GM21447 (cell line): ENCODE data around the gene PSMB5.

ENCODE experiments used
- ATAC-seq: cut with Tn5 transposase; IDR thresholded peaks from one replicate; pipeline ENCODE4 v1.9.1; 2021; ENCODE audit not compliant: unreplicated experiment

The PSMB5 gene

DNA sequence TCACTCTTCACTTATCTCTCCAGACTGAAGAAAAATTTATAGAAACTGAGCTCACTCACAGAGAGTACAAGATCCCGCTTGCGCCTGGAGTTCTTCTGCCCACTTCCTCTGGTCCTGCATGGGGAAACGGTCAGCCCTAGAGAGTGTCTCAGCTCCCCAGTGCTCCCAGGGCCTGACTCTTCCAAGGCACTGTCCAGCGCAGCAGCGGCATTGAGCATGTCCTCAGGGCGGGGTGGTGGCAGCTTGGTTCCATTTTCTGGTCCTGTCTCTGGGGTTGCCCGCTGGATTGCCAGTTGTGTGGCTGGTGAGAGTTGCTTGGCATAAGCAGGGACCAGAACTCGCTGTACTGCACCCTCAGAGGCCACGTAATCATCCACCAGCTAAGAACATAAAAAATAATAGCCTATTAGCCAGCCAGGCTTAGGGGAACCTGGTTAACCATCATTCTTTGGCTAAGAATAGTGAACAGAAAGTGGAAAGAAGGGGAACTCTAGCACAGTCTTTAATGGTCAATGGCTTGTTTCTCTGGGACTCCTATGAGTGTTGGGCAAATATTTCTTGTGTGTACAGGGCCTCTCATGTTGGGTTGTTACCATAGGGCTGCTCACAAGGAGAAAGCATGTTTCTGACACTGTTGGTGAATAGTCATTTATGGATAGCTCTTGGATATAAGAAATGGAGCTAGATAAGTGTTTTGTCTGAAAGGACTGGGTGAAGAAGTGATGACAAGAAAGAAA is 38.6 kb downstream of the PSMB5 start:
- no peak for ATAC-seq

DNA sequence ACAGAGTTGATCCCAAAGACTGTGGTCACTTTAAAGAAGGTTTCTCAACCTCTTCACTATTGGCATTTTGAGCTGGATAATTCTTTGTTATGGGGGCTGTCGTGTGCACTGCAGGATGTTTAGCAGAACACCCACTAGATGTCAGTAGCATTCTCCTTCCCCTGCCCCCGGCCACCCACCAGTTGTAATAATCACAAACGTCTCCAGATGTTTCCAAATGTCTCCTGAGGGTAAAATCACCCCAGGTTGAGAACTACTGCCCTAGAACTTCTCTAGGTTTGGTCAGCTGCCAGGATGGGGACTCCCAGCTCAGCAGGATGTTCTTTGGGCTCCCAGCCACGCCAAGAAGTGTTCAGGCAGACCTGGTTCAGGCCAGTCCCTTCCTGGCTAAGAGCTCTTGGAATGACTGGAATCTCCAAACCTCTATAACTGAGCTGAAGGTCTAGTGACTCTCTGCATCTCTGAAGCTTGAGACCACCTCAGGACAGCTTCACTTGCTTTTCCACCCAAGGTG is 39.9 kb downstream of the PSMB5 start:
- ATAC-seq = no peak

GRCh38 chr14:22993517-22993916 is 41.2 kb downstream of the PSMB5 start:
- no peak for ATAC-seq

DNA sequence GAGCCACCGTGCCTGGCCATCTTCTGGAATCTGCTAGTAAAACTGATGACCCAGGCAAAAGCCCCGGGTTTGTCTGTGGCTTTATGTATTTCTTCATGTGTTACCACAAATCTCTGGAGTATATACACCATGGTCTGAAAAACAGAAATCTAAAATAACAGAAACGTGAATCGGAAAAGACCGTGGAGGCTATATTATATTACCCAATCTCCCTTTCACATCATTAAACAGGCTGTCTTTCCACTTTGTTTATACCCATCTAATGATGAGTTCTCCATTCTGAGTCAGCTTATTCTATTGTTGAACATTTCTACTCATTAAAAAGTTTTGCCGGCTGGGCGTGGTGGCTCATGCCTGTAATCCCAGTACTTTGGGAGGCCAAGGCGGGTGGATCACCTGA is 42.8 kb downstream of the PSMB5 start:
- ATAC-seq = no peak

DNA sequence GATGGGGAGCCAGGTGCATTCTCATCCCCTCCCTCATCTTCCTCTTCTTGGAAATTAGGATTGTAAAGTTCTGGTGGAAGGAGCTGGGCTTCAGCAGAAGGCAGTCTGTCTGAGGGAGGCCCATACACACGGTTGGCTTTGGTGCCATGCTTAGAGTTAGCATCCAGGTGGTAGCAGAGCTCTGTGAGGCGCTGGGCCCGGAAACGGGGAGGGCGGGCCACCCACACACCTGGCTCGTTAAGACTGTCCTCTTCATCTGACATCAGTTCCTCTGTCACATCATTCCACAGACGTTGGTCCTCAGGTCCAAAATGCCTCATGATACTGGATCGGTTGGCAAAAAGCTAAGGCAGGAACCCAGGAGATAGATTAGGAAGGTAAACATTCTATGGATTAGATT is 47.4 kb downstream of the PSMB5 start:
- ATAC-seq = no peak

GRCh38 chr14:22986508-22987054 is 48.1 kb downstream of the PSMB5 start:
- ATAC-seq = no peak

- ATAC-seq = no peak
Observed at GRCh38 chr14:22985894-22986507, 48.7 kb downstream of the PSMB5 start.

- ATAC-seq = no peak
Observed at GRCh38 chr14:22984959-22985658, 49.6 kb downstream of the PSMB5 start.

DNA sequence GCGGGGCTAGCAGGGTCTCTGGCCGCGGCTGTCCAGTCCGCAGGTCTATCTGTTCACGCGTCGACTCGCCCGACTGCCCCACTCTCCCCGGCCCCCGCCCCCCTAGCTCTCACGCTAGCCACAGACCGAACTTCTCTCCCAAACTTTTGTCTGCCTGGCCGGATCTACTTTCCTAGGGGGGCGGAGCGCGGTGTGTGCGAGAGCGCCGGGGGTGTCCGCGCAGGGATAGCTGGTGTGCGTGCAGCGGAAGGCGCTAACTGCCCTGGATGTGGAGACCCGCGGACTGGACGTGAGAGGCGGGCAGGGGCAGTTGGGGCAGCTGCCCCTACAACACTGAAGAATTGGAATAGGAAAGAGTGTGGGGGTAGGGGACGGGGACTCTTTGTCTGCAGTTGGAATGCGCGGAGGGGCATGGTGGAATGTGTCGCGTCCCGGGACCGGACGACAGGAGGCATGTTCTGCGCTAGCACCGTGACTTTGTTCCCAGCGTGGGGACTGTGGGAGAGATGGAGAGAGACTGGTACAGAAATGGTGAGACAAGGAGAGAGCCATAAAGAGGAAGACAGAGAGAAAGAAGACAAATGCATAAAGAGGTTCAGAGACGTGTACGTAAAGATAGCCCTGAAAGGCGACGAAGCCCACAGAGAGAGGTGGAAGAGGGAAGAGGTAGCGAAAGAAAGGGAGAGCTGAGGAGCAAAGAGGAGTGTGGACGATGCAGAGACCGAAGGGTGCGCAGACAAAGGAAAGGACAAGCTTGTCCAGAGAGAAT is 52.0 kb downstream of the PSMB5 start, which contains the start of gene AJUBA:
Gene AJUBA (minus strand): TSS at position 75 of the 769 bp plus-strand sequence. CDS start 285 bp downstream, outside the sequence.
- ATAC-seq = no peak

GRCh38 chr14:22981876-22982476 is 52.7 kb downstream of the PSMB5 start:
- ATAC-seq = no peak

DNA sequence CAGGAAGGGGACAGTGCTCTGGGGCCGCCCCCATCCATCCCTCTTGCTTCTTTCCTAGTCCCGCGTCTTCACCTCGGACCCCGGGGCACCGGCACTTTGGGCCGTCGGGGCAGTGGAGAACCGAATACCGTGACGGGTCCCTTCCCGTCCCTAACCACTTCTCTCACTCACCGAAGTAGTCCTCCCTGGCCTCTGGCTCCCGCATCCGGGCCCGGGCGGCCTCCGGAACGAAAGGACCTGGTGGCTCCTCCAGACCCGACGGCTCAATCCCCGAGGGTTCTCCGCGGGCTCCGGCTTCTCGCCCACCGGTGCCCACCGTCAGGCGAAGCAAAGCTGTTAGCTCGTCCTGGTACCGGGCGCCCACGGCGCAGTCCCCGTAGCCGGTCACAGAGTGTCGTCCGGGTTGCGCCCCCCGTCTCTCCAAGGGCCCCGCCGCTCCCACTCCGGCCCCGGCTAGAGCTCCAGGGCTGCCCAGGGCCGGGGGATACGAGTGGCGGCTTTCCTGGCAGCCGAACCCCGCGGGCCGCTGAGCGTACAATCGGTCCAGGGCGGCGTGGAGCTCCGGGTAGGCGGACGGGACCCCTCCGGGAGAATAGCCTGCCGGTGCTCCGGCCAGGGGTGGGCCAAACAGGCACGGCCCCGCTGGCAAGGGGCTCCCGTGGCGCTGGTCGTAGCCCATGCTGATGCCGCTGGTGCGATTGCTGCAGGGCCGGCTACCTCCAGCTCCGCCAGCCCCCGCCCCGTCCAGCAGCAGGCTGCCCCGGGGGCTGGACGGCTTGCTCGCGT is 53.4 kb downstream of the PSMB5 start:
- ATAC-seq = no peak

GRCh38 chr14:22980672-22981089 is 54.0 kb downstream of the PSMB5 start:
- no peak for ATAC-seq

GRCh38 chr14:22979748-22980392 is 54.8 kb downstream of the PSMB5 start:
- no peak for ATAC-seq

DNA sequence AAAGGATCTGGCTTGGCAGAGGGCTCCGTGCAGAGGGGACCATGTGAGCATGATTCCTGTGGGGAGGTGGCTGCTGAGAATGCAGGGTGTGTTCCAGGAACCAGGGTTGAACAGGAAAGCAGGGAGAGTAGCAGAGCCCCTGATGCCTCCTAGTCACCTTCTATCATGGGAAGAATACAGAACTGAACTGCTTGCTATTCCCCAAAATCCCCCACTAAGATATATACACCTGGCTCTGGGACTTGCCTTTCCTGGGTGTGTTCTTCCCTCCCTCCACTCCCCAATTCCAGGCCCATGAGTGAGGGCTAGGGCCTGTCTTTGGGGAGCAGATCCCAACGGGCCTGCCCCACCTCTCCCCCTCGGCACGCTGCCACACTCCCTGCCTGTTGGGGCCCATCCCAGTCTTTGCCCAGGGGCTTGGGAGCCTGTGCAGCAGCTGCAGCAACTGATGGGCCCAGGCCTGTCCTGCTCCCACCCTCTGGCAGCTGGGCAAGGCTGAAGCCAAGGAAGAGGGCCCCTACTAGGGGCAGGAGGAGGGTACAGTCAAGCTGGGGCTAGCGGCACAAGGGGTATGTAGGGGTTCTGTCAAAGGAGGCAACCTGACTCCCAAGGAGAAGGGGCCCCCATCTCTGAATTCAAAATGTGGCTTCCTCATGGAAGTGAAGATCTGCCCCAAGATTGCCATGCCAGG is 55.6 kb downstream of the PSMB5 start:
- ATAC-seq = no peak

DNA sequence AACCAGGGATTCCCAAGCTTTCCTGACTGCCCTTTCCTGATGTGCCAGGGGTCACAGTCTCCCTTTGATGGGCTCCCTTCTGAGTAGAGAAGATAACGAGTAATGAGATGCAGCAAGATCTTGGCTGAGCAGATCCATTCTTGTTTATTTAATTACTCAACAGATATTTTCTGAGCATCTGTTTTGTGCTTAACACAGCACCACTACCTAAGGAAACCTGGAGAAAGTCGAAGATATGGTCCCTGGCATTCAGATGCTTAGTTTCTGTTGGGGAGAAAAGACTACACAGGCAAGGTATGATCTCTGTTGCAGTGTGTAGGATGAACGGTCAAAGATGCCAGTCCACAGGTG is 56.2 kb downstream of the PSMB5 start:
- ATAC-seq = no peak

GRCh38 chr14:22977684-22978486 is 56.8 kb downstream of the PSMB5 start:
- no peak for ATAC-seq

DNA sequence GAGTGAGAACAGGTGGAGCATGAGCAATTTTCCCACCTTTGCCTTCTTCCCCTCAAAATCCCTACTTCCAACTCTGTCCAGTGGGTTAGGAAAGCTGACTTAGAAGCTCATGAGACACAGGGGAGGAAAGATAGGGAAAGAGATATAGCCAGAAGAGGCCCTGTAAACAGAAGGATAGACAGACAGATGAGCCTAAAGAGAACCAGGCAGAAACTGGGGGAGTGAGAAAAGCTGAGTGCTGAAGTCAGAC is 57.3 kb downstream of the PSMB5 start:
- ATAC-seq = no peak
